AG09309 (cell line): ENCODE data around the gene EYA4.

ENCODE experiments used
- DNase-seq: peaks from one replicate; pipeline ENCODE4 v3.0.0-alpha.2; 2010; ENCODE audit warnings: low read depth
- H3K4me3 ChIP-seq: 2 replicates; pipeline ENCODE4 v1.5.1; 2011; ENCODE audit warnings: mild to moderate bottlenecking, low read depth, low read length, moderate library complexity; ENCODE audit not compliant: control insufficient read depth
- CTCF ChIP-seq: IDR thresholded peaks from 2 replicates; pipeline ENCODE4 v1.5.1; 2011; ENCODE audit warnings: mild to moderate bottlenecking, low read depth, low read length, inconsistent platforms; ENCODE audit not compliant: insufficient read depth, control insufficient read depth; ENCODE audit errors: missing control alignments

The EYA4 gene

GRCh38 chr6:133540361-133540760 lies 299.2 kb downstream of the EYA4 start:
- TF ChIP-seq CTCF, result no peak
- no peak overlapping the region for H3K4me3 ChIP-seq
- no peak for DNase-seq

- no peak for TF ChIP-seq CTCF
- H3K4me3 ChIP-seq, result no peak overlapping the region
- DNase-seq, result no peak
Observed at GRCh38 chr6:133541040-133541439, 299.9 kb downstream of the EYA4 start.

GRCh38 chr6:133542056-133542821 lies 301.1 kb downstream of the EYA4 start:
- no peak overlapping the region for H3K4me3 ChIP-seq
- DNase-seq, result no peak
- no peak for TF ChIP-seq CTCF

GRCh38 chr6:133544419-133544818 lies 303.3 kb downstream of the EYA4 start:
- H3K4me3 ChIP-seq, result no peak overlapping the region
- TF ChIP-seq CTCF, result no peak

GRCh38 chr6:133546098-133546497 lies 304.9 kb downstream of the EYA4 start:
- H3K4me3 ChIP-seq, result no peak overlapping the region
- no peak for TF ChIP-seq CTCF
- no peak for DNase-seq

More at GRCh38 chr6:133544419-133544818, 303.3 kb downstream of the EYA4 start:
- no peak for DNase-seq

- no peak for DNase-seq
- TF ChIP-seq CTCF, result no peak
- H3K4me3 ChIP-seq, result no peak overlapping the region
Observed at GRCh38 chr6:133547136-133547535, 306.0 kb downstream of the EYA4 start.
